ENCODE results near the gene ZNF185.

Gene ZNF185

GRCh38 chrX:152878976-152879755 lies 18.7 kb upstream of the ZNF185 start:
- TF ChIP-seq, protein P1, sequence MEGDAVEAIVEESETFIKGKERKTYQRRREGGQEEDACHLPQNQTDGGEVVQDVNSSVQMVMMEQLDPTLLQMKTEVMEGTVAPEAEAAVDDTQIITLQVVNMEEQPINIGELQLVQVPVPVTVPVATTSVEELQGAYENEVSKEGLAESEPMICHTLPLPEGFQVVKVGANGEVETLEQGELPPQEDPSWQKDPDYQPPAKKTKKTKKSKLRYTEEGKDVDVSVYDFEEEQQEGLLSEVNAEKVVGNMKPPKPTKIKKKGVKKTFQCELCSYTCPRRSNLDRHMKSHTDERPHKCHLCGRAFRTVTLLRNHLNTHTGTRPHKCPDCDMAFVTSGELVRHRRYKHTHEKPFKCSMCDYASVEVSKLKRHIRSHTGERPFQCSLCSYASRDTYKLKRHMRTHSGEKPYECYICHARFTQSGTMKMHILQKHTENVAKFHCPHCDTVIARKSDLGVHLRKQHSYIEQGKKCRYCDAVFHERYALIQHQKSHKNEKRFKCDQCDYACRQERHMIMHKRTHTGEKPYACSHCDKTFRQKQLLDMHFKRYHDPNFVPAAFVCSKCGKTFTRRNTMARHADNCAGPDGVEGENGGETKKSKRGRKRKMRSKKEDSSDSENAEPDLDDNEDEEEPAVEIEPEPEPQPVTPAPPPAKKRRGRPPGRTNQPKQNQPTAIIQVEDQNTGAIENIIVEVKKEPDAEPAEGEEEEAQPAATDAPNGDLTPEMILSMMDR (IDR thresholded peaks at IDR 0.05; ENCODE audit: borderline replicate concordance, control extremely low read depth, extremely low read depth, insufficient read depth, missing control alignments), result no peak
- no peak for DNase-seq (ENCODE audit: low spot score)
- in situ Hi-C loops (cut with MboI; ENCODE audit: low sequenced_read_pairs, unreplicated experiment), result no loop called here

GRCh38 chrX:152881289-152881688 lies 16.6 kb upstream of the ZNF185 start:
- TF ChIP-seq, protein P1 (IDR thresholded peaks at IDR 0.05; ENCODE audit: borderline replicate concordance, control extremely low read depth, extremely low read depth, insufficient read depth, missing control alignments), result no peak
- DNase-seq (ENCODE audit: low spot score), result no peak
- in situ Hi-C loops (cut with MboI; ENCODE audit: low sequenced_read_pairs, unreplicated experiment), result no loop called here

DNA sequence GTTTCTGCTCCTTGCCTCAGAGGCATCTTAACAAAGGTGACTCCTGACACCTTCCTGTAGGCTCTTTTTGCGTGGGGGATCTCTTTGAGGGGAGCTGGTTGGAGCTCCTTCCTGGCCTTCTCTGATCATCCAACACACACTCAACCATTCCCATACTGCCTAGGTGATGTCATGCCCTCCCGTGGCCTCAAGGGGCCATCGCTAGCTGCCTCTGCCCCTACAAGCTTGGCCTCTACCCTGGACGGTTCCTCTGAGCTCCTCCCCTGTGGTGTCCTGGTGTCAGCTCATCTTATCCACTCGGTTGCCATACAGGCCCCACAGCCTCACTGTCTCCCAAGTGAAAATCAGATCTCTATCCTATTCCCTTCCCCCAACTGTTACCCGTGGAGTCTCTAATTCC lies 13.7 kb upstream of the ZNF185 start:
- no peak for DNase-seq (ENCODE audit: low spot score)
- TF ChIP-seq, protein P1 (IDR thresholded peaks at IDR 0.05; ENCODE audit: borderline replicate concordance, control extremely low read depth, extremely low read depth, insufficient read depth, missing control alignments), result no peak
- in situ Hi-C loops (cut with MboI; ENCODE audit: low sequenced_read_pairs, unreplicated experiment), result no loop called here

DNA sequence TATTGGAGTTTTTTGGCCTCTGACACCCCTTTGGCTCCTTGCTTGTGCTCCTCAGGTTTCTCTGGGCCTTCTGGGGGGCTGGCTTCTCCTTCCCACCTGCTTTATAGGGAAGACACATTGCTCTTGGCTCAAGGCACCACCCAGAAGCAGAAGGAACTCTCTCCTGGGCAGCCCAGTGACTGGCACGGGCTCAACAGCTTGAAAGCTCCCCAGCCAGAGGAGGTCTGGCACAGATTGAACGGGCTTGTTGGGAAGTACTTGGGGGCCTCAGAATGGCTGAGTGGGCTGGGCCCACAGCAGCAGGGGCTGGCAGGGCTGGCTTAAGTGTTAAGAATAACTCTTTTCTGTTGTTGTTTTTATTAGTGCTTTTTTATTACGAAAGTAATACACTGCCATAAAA lies 11.2 kb upstream of the ZNF185 start:
- DNase-seq (ENCODE audit: low spot score), result no peak
- in situ Hi-C loops (cut with MboI; ENCODE audit: low sequenced_read_pairs, unreplicated experiment), result no loop called here
- TF ChIP-seq, protein P1 (IDR thresholded peaks at IDR 0.05; ENCODE audit: borderline replicate concordance, control extremely low read depth, extremely low read depth, insufficient read depth, missing control alignments), result no peak

- TF ChIP-seq, protein P1 (IDR thresholded peaks at IDR 0.05; ENCODE audit: borderline replicate concordance, control extremely low read depth, extremely low read depth, insufficient read depth, missing control alignments), result no peak
- in situ Hi-C loops (cut with MboI; ENCODE audit: low sequenced_read_pairs, unreplicated experiment), result no loop called here
- no peak for DNase-seq (ENCODE audit: low spot score)
Measured at GRCh38 chrX:152892499-152892898, 5.4 kb upstream of the ZNF185 start.

- DNase-seq (ENCODE audit: low spot score), result peak; percentile 12
- in situ Hi-C loops (cut with MboI; ENCODE audit: low sequenced_read_pairs, unreplicated experiment), result no loop called here
- TF ChIP-seq, protein P1 (IDR thresholded peaks at IDR 0.05; ENCODE audit: borderline replicate concordance, control extremely low read depth, extremely low read depth, insufficient read depth, missing control alignments), result no peak
Measured at GRCh38 chrX:152892999-152893891, 4.6 kb upstream of the ZNF185 start.

Measured in GM13976 (cell line).